GM23248 (cell line): Measurements from ENCODE around the gene RAD51B.

Source experiments
- EZH2 ChIP-seq: fragments of 200-600 bp; sonication (generic); IDR thresholded peaks from 2 replicates; pipeline ENCODE4 v1.6.1; 2018; ENCODE audit warnings: antibody characterized with exemption, mild to moderate bottlenecking; ENCODE audit not compliant: insufficient read depth, poor library complexity, severe bottlenecking
- EZH2phosphoT487 ChIP-seq: fragments of 200-600 bp; sonication (generic); IDR thresholded peaks from 2 replicates; pipeline ENCODE4 v1.6.1; 2018; ENCODE audit warnings: antibody characterized with exemption, moderate library complexity, mild to moderate bottlenecking, low read depth; ENCODE audit not compliant: insufficient read depth

- TF ChIP-seq EZH2phosphoT487 (no peak), EZH2 (no peak)
Measured at GRCh38 chr14:68696266-68696665, 876.7 kb downstream of the RAD51B start.
